Endodermal cell (in vitro differentiated cells): Measurements from ENCODE around the gene PROP1. TPM values are rescaled to one million over a fixed set of nuclear protein-coding genes. Genes with fewer than 3 reads are reported as not detected.

Experiments used
- DNase-seq: peaks from one replicate; pipeline ENCODE4 v3.0.0-alpha.2; 2017
- H3K27ac ChIP-seq: 2 replicates; pipeline ENCODE4 v1.5.1; 2013; ENCODE audit warnings: mild to moderate bottlenecking, low read depth, low read length, moderate library complexity
- H3K27me3 ChIP-seq: 2 replicates; pipeline ENCODE4 v1.6.1; 2013; ENCODE audit warnings: mild to moderate bottlenecking, low read length, moderate library complexity; ENCODE audit not compliant: insufficient read depth, control insufficient read depth, poor library complexity, severe bottlenecking
- H3K36me3 ChIP-seq: 2 replicates; pipeline ENCODE4 v1.7.0; 2013; ENCODE audit warnings: mild to moderate bottlenecking, low read length, moderate library complexity; ENCODE audit not compliant: control insufficient read depth, insufficient read depth
- H3K4me1 ChIP-seq: one replicate; pipeline ENCODE4 v1.7.0; 2013; ENCODE audit warnings: low read length; ENCODE audit not compliant: control insufficient read depth, insufficient read depth
- H3K4me3 ChIP-seq: 2 replicates; pipeline ENCODE4 v1.5.1; 2013; ENCODE audit warnings: mild to moderate bottlenecking, low read length, moderate library complexity
- H3K9ac ChIP-seq: 2 replicates; pipeline ENCODE4 v1.6.1; 2013; ENCODE audit warnings: mild to moderate bottlenecking, low read length, moderate library complexity; ENCODE audit not compliant: poor library complexity, severe bottlenecking; ENCODE audit errors: extremely low read depth
- H3K9me3 ChIP-seq: 2 replicates; pipeline ENCODE4 v1.6.1; 2013; ENCODE audit warnings: mild to moderate bottlenecking, low read length, moderate library complexity; ENCODE audit not compliant: control insufficient read depth
- H3K27ac Mint-ChIP-seq: 2 replicates; pipeline ENCODE4 v1.8.0; 2020; ENCODE audit warnings: mixed read lengths
- H3K27me3 Mint-ChIP-seq: 2 replicates; pipeline ENCODE4 v1.8.0; 2021; ENCODE audit warnings: mild to moderate bottlenecking, mixed read lengths; ENCODE audit not compliant: insufficient read depth
- H3K36me3 Mint-ChIP-seq: 2 replicates; pipeline ENCODE4 v1.8.0; 2020; ENCODE audit warnings: low read depth, mixed read lengths
- H3K4me1 Mint-ChIP-seq: 2 replicates; pipeline ENCODE4 v1.8.0; 2020; ENCODE audit warnings: mixed read lengths
- H3K4me3 Mint-ChIP-seq: 2 replicates; pipeline ENCODE4 v1.8.0; 2020; ENCODE audit warnings: mild to moderate bottlenecking, moderate library complexity, mixed read lengths
- H3K9me3 Mint-ChIP-seq: 2 replicates; pipeline ENCODE4 v1.8.0; 2020; ENCODE audit warnings: mild to moderate bottlenecking, mixed read lengths
- CTCF ChIP-seq: fragments of 200-600 bp; sonication (generic); conservative IDR thresholded peaks from 2 replicates; pipeline ENCODE4 v1.5.0; 2021; ENCODE audit warnings: antibody characterized with exemption, mild to moderate bottlenecking
- WGBS, 2 experiments: methylation state at CpG; one replicate each; pipeline versions ENCODE4 v1.1.5 to v1.1.7; 2013; ENCODE audit warnings: missing lambda C conversion rate in 2 of 2, mixed read lengths in 1 of 2; ENCODE audit not compliant: insufficient coverage in 1 of 2, insufficient read length in 1 of 2; 5-methylcytosine and 5-hydroxymethylcytosine counted together
- total RNA-seq, 2 donors: library from RNA; stranded (reverse); fragmentation: NEBNext Ultra II Directional in 1 of 2; extraction: Animal tissue kit (Norgen Biotek cat#: 25700) in 1 of 2; gene quantifications; 2 replicates in 1 of 2; 3 replicates in 1 of 2; pipeline ENCODE4 v1.2.1, GENCODE V29; 2021

Gene PROP1
- total RNA-seq, 2 donors from 2014 or later = not detected

- Mint-ChIP-seq H3K27ac (no peak overlapping the region), H3K9me3 (no peaks in the 10 kb centered on the region), H3K27me3 (peaks cover 14% of the 10 kb centered on the region), H3K36me3 (no peaks in the 10 kb centered on the region), H3K4me3 (no peak overlapping the region), H3K4me1 (no peaks in the 10 kb centered on the region)
- H3K4me1 ChIP-seq = no peaks in the 10 kb centered on the region
- no peak overlapping the region for H3K4me3 ChIP-seq
- no peak overlapping the region for H3K9ac ChIP-seq
- H3K27ac ChIP-seq = no peak overlapping the region
- H3K27me3 ChIP-seq = no peaks in the 10 kb centered on the region
- DNase-seq = no peak
- no peaks in the 10 kb centered on the region for H3K9me3 ChIP-seq
- H3K36me3 ChIP-seq = no peaks in the 10 kb centered on the region
- WGBS, 2 experiments = 92 to 96% methylated on average over 5 to 7 of the region's 7 CpGs
- TF ChIP-seq CTCF = no peak
Observed at GRCh38 chr5:177996660-177997318, 747 bp upstream of the PROP1 start.

- no peaks in the 10 kb centered on the region for H3K36me3 ChIP-seq
- WGBS, 2 experiments = 86 to 90% methylated on average over 7 to 10 of the region's 10 CpGs
- H3K9ac ChIP-seq = no peak overlapping the region
- Mint-ChIP-seq H3K9me3 (no peaks in the 10 kb centered on the region), H3K4me3 (no peak overlapping the region), H3K36me3 (no peaks in the 10 kb centered on the region), H3K27me3 (peaks cover 12% of the 10 kb centered on the region), H3K4me1 (no peaks in the 10 kb centered on the region), H3K27ac (no peak overlapping the region)
- no peak overlapping the region for H3K27ac ChIP-seq
- no peaks in the 10 kb centered on the region for H3K27me3 ChIP-seq
- no peak overlapping the region for H3K4me3 ChIP-seq
- H3K9me3 ChIP-seq = no peaks in the 10 kb centered on the region
- no peak for DNase-seq
- no peak for TF ChIP-seq CTCF
- H3K4me1 ChIP-seq = no peaks in the 10 kb centered on the region
Observed at GRCh38 chr5:177994561-177995190, 1.4 kb downstream of the PROP1 start.

GRCh38 chr5:177994063-177994462 is 2.0 kb downstream of the PROP1 start:
- no peak overlapping the region for H3K27ac Mint-ChIP-seq
- H3K4me3 Mint-ChIP-seq = no peak overlapping the region
- no peak for DNase-seq
- H3K36me3 ChIP-seq = no peaks in the 10 kb centered on the region
- H3K4me1 ChIP-seq = no peaks in the 10 kb centered on the region
- no peak for TF ChIP-seq CTCF
- peaks cover 12% of the 10 kb centered on the region for H3K27me3 Mint-ChIP-seq
- H3K4me3 ChIP-seq = no peak overlapping the region
- no peaks in the 10 kb centered on the region for H3K9me3 Mint-ChIP-seq
- whole genome bisulfite sequencing, 2 experiments = 92 to 97% methylated on average over 13 to 19 of the region's 19 CpGs
- no peaks in the 10 kb centered on the region for H3K4me1 Mint-ChIP-seq
- no peaks in the 10 kb centered on the region for H3K27me3 ChIP-seq
- no peak overlapping the region for H3K27ac ChIP-seq
- no peak overlapping the region for H3K9ac ChIP-seq
- no peaks in the 10 kb centered on the region for H3K9me3 ChIP-seq
- H3K36me3 Mint-ChIP-seq = no peaks in the 10 kb centered on the region
